HG02852 (cell line): ENCODE data around the gene SMARCD3.

Experiments used
- ATAC-seq: cut with Tn5 transposase; IDR thresholded peaks from one replicate; pipeline ENCODE4 v1.9.1; 2021; ENCODE audit warnings: mild to moderate bottlenecking, moderate library complexity; ENCODE audit not compliant: unreplicated experiment

Gene SMARCD3

GRCh38 chr7:151215396-151215795 is 33.1 kb downstream of the SMARCD3 start:
- no peak for ATAC-seq

DNA sequence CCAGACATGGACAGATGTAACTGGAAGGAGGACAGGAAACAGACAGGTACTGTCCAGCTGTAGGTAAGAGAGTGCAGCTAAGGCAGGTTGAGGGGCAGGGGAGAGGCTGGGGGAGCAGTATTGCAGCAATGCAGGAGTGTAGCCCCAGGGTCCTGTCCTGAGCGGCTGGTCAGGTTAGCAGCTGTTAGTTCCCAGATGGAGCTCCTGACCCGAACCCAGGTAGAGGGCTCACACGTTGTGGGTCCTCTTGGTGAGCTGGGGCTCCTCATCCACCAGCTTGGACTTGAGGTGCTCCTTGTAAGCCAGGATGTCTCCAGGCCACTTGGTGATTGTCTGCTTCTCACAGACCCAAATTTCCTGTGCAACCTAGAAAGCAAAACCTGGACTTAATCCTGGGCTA is 34.7 kb downstream of the SMARCD3 start:
- ATAC-seq: no peak

- ATAC-seq: no peak
Measured at GRCh38 chr7:151212626-151213025, 35.9 kb downstream of the SMARCD3 start.

GRCh38 chr7:151211155-151211772 is 37.2 kb downstream of the SMARCD3 start:
- ATAC-seq: no peak

DNA sequence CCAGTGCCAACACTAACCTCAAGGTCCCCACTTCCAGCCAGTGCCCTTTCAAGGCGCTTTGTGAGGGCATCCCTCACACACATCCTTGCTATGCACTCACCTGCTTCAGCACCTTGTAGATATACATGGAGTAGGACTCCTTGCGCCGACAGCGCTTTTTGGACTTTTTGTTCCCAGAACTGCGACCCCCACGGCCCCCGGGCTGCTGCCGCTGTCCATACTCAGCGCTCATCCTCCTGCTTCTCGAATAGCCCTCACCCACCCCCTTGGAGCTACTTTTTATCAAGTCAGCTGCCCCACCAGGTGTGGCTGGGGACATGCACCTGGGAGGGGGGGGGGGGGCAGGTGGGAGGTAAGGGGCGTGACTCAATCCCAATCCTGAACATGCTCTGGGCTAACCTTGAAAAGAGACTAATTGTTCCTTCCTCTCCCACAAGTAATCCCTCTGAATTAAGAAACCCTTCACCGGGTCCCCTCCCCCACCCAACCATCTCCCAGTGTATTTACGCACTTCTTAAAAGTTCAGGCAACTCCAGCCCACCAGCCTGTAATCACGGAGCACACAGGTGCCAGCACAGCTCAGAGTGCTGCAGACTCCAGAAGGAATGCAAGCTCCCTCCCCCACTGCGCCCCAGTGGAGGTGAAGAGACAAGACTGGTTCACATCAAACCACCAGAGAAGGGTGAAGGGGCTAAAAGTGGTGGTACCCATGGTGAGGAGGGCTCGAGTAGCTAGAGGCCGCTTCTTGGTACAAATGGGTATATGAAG is 38.2 kb downstream of the SMARCD3 start, which contains the start of gene H2BK1:
TSS of gene H2BK1 (minus strand) at position 402 of the 768 bp plus-strand sequence. CDS start at position 232, 170 bp downstream.
- no peak for ATAC-seq

- no peak for ATAC-seq
Measured at GRCh38 chr7:151209588-151209987, 38.9 kb downstream of the SMARCD3 start.

DNA sequence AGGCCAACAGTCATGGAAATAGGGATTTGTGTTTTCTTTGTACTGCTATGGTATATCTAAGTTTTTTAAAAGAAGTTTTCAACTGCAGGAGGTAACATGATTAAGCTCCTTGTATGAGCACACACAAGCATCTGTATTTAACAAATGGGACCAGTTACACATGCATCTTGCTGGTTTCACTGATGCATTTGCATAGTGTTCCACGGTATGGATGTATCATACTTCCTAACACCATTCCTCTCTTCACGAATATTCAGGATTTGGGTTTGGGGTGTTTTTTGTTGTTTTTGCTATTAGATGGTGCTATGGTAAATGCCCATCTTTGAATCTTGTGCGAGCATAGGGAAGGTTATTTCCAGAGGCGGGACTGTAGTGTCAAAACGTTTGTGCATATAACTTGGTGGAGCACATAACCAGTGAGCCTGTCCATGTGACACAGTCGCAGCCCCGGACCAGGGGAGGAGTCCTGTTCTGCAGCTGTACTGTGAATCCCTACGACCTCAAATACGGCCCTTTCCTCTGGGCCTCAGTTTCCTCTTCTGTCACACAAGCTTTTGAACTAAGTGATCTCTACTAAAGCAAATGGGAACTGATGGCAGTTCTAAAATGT is 40.1 kb downstream of the SMARCD3 start:
- ATAC-seq: no peak

DNA sequence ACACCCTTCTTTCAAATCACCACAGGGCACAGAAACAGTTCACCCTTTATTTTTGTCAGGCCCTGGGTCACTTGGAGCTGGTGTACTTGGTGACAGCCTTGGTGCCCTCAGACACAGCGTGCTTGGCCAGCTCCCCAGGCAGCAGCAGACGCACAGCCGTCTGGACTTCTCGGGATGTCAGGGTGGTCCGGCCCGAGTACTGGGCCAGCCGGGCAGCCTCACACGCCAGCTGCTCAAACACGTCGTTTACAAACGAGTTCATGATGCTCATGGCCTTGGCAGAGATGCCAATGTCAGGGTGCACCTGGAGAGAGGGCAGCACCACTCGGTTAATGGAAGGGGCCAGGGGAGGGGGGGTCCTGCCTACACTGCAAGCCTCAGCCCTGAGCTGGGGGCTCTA is 40.7 kb downstream of the SMARCD3 start:
- no peak for ATAC-seq

DNA sequence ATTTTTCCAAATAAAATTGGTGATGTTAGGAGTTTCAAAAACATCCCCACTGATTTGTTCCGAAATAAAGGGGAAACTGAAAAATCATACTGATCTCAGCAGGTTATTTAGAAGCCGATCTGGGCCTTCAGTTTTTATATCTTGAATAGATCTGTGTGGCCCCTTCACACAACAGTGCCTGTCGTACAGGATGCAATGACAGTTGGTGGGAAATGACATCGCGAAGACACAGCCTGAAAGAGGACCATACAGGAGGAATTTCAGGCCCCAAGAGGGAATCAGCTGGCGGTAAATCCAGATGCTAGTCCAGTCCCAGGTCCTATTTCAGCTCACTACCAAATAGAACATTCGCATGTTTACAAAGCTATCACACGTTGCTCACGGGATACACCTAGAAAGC is 41.2 kb downstream of the SMARCD3 start:
- ATAC-seq: no peak

DNA sequence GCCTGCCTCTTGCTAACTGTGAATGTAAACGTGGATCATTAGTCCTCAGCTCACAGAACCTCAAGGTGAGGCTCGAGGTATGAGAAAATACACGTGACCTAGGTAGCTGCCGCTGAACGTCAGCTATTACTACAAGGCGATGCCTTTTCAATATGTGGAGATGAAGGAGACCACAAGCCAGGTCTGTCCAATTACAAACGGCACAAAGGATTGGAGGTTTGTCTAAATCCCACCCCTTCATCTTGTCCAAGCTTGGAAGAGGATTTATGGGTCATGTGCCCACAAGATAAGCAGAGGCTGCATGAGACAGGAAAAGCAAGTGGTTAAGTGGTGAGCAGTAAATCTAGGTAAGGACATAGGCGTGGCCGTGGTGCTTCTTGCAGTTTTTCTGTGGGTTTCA is 41.6 kb downstream of the SMARCD3 start:
- ATAC-seq: no peak

DNA sequence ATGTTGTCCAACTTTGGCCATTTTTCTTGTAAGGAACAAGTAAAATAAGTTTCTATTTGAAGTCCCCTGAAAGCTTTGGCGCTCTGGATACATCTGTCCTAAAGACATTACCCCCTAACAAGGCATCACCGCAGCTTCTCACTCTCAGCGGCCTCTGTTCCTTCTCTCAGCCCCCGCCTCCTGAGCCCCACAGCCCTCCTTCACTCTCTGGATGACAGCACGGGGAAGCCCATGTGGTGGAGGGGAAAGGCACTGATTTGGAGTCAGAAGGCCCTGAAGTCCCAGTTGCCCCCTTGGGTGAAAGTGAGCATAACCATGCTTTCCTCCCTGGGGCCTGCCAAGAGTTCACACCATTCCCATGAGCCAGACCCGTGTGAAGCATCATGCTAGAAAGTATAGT is 42.8 kb downstream of the SMARCD3 start:
- no peak for ATAC-seq

DNA sequence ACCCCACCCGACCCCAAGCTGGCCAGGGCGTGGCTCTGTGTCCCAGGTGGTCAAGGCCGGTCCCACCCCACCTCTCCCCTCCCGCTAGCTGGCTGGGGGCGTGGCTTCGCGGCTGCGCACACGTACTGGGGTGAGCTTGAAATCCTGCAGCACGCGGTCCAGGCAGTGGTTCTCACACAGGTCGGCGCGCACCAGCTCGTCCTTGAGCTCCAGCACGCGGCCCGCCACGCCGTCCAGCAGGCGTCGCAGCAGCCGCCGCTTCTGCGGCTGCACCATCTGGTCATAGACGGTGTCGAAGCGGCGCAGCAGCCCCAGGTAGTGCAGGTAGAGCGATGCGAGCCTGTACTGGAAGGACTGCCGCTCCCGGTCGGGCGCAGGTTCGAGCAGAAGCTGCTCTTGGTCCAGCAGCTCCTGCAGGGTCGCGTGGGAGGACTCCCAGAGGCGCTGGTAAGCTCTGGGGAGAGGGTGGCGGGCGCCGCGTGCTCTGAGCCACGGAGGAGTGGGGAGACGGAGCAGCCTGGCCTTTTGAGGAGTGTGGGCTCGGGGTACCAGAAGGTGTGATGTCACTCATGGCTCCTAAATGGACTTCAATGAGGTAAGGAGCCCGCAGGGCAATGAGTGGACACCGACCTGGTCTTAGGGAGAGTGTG is 44.0 kb downstream of the SMARCD3 start:
- no peak for ATAC-seq

DNA sequence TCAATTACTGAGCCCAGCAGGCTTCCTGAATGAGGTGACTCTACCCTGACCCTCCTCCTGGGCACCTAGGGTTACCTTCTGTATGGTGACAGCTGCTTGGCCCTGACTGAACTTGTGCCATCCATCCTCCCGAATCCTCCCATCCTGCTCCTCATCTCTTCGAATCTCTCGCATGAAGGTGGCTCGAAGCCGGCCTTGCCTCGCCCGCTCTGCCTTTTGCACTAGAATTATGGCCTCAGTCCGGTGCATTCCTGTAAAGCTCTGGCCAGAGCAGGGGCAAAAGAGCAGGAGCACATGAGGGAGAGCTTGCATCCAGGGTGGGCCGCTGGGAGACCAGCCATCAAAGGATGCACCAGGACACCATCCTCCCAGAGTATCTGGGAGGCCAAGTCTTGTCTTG is 45.7 kb downstream of the SMARCD3 start:
- no peak for ATAC-seq

DNA sequence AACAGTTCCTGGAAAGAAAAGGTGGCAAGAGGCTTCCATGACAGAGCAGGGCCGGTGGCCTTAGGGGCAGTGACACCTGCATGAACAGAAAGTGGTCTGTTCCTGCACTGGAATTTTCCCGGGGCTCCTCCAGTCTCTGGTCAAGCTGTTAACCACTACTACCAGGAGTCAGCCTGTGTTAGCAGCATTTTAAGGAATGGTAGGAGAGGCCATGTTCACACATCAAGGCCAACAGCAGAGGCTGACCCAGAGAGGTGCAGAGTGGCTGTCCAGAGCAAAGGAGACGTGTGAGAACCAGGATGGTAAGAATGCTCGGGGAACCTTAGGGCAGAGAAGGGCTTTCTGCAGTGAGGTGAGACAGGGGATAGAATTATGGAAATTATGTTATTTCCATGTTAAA is 46.7 kb downstream of the SMARCD3 start:
- ATAC-seq: no peak

- no peak for ATAC-seq
Measured at GRCh38 chr7:151201344-151201743, 47.1 kb downstream of the SMARCD3 start.

GRCh38 chr7:151198945-151199848 is 49.3 kb downstream of the SMARCD3 start:
- ATAC-seq: no peak

DNA sequence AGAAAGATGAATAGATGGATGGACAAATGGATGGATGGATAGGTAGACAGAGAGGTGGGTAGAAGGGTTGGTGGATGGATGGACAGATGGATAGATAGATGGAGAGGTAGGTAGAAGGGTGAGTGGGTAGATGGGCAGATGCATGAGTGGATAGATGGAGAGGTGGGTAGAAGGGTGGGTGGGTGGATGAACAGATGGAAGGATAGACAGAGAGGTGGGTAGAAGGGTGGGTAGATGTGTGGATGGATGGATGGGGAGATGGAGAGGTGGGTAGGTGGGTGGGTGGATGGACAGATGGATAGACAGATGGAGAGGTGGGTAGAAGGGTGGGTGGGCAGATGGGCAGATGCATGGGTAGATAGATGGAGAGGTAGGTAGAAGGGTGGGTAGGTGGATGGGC is 50.6 kb downstream of the SMARCD3 start:
- no peak for ATAC-seq

DNA sequence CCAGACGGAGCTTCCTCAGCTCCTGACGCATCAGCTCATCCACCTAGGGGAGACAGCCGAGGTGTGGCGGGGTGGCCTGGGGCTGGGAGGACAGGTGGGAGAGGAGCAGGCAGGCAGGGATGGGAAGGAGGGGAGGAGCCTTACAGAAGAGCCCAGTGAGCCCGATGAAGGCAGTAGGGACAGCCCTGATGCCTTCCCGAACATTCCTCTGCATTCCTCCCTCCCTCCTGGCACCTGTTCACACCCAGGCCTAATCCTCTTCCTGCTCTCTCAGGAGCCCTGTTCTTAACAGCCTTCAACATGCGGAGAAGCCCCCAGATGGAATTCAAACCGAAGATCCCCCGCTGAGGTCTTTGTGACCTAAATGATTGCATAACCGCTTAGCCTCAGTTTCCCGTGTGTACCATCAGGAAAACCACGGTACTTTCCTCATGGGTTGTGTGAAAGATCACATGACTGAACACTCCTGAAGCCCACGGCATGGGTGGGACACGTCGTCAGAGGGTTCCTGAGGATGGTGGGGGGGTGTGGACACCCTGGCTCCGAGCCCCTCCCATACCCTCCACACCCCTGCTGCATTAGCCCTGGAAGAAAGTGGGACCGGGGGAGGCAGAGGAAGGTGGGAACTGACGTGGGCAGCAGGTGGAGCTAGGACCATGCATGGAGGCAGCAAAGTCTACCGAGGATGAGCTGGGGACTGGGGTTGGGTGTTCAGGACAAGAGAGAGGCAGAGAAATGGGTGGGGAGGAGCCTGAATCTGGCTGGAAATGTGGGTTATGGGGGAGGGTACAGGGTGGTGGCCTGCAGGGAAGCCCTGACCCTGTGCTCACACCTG is 52.7 kb downstream of the SMARCD3 start:
- ATAC-seq: no peak

DNA sequence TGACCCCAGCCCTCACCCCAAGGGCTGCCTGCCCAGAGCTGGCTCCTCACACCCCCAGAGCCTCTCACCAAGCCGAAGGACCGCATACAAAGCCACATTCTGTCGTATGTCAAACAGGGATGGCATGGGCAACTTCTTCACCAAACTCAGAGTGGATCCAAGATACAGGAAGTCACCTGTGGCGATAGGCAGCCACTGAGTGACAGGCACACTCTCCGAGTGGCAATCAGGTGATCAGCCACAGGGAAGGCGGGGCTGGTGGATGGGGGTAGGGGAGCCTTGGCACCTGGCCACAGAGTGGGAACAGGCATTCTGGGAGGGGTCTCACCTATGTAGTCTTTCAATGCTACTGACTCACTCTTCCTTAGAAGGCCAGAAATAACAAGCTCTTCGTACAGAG is 54.3 kb downstream of the SMARCD3 start:
- no peak for ATAC-seq
